DMS79 (cell line): ENCODE results near the gene RAB7A.

ENCODE experiments used
- DNase-seq: peaks from one replicate; lab custom pipeline; 2025; lab: John Stamatoyannopoulos, UW

The RAB7A gene

DNA sequence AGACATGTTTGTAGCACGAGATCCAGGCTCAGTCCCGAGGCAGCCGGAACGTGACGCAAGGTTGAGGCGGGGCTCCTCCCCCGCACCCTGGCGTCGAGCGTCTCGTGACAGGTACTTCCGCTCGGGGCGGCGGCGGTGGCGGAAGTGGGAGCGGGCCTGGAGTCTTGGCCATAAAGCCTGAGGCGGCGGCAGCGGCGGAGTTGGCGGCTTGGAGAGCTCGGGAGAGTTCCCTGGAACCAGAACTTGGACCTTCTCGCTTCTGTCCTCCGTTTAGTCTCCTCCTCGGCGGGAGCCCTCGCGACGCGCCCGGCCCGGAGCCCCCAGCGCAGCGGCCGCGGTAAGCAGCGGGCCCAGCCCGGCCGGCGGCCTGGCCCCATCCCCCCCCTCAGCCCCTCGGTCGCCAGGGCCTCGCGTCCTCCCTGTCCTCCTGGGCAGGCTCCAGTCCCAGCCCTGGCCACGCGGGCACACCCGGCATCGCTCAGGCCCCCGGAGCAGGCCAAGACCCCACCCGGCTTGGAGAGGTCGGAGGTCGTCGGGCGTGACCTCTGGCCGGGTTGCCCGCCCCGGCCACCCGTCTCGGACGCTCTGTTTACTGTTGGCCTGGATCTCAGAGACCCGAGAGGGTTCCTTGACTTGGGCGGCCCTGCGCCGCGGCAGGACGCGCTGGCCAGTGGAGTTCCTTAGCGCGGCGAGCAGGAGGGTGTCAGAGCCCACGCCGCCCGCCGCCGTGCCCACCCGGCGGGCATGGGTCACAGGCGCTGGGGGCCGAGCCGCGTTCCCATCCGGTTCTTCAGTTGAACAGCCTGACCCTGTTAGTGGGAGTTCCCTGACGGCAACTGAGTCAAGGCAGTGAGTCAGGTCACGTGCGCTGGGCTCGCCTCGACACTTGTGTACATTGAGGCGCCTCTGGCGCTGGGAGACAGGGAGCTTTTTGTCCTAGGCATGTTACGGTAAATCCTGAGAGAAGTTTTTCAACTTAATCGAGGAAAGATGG, at the start of gene RAB7A:
Gene RAB7A (plus strand): TSS at position 161 of the 994 bp plus-strand sequence. CDS start 69,185 bp downstream, outside the sequence.
- peak; percentile 96 for DNase-seq

DNA sequence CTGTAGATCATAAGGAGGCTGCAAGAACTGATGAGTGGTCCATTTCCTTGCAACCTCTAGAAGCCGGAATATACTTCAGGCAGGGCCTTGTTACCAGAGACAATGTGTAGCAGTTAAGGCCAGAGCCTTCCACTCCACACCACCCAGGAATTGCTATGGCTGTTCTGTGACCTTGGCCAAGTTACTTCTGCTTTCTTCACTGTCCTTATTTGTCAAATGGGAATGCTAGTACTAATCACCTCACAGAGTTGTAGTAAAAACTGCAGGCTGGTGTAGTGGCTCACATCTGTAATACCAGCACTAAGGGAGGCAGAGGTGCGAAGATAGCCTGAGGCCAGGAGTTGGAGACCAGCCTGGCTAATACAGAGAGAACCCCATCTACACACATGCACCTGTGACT, 46.6 kb upstream of the RAB7A start:
- DNase-seq, result no peak

DNA sequence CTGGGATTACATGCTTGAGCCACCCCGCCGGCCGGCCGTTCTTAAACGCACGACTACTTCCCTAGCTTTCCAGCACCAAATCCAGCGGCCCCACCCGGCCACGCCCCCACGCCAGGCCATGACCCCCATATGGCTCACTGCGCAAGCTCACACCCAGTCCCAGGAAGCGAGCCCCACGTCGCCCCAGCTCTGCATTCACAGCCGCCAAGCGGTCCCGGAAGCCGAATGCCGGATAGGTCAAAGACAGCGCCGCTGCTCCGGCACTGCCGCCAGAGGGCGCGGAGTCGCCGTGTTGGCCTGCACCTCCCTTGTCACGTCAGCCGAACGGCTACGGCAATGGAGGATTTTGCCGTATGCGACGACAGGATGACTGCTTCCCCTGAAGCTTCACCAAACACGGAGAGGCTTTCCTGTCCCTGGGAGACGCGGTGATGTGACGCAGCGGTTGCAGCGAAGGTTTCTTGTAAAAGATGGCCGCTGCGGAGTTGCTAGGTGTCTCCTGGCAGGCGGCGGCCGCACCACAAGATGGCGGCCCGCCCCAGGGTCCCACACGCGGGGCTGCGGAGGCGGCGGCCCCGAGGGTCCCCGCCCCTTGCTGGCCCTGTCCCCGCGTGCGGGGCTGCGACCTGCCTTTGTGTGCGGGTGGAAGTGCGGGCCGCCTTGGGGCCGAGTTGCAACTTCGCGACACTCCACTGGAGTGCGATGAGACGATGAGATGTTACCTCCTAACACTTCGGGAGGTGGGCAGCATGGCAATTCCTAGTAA, 45.2 kb upstream of the RAB7A start:
- DNase-seq, result peak; percentile 99

DNA sequence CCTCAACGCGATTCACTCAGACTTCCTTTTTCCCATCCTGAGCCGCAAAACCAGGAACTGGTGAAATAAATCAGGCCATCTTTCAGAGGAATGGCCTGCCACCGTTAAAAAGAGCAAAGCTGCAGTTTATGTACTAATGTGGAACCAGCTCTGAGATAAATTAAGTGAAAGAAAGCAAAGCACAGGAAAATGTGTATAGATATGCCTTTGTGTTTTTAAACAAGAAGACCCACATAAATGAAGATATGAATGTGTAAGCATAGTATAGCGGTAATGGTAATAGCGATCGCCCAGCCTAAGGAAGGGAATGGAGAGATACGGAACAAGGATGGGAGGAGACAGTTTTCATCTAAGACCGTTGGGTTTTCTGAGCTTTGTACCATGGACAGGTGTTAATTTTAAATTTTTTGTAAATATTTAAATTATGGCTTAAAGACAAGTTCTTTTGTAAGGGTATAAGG, 44.6 kb upstream of the RAB7A start:
- no peak for DNase-seq

DNA sequence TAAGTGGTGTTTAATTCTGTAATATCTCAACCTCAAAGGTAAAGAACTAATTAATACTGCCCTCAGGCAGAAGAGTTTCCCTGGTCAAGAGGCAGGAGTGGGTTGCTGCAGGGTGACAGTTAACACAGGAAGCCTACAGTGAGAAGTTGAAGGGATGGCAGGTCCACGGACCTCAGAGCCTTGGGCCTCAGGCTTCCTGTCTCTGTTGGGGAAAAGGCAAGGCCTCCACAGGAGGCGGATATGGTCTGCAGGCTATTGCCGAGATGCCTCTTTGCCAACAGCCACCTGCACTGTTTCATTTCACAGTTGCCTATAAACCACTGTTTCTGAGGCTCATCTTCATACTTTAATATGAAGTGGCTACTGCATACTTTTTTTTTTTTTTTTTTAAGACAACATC, 42.0 kb upstream of the RAB7A start:
- DNase-seq, result no peak

DNA sequence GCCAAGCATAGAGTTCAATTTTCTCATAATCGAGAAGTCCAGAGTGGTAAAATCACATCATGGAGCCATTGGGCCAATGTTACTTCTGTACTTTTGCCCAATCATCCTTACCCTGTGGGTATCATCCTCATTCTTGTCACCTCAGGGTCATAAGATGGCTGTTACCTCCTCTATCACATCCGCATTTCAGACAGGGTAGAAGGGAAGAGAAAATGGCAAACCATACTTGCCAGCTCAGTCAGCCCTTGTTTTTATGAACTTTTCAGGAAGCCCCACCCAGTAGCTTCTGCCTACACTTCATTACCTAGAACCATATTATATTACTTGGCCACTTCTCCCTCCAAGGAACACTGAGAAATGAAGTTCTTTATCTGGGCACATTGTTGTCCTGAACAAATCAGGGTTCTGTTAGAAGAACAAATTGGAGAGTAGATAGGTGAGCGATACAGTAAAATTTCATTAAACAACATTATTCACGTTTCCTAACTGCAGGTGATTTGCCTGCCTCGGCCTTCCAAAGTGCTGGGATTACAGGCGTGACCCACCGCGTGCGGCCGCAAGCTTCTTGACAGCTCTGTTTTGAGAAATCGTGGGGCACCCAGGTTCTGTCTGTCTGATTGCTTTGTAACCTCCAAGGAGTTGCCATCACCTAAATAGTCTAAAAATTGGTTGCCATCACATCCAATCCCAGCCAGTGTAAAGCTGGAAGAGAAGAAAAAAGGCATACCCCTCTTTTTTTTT, 40.8 kb upstream of the RAB7A start:
- DNase-seq, result no peak

DNA sequence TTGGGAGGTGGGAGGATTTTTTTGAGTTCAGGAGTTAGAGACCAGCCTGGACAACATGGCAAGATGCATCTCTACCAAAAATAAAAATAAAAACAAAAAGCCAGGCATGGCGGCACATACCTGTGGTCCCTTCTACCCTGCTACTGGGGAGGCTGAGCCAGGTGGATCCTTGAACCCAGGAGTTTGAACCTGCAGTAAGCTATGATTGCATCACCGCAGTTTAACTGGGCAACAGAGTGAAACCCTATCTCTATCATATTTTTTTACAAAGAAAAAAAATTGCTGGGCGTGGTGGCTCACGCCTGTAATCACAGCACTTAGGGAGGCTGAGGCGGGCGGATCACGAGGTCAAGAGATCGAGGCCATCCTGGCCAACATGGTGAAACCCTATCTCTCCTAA, 39.5 kb upstream of the RAB7A start:
- DNase-seq, result no peak

DNA sequence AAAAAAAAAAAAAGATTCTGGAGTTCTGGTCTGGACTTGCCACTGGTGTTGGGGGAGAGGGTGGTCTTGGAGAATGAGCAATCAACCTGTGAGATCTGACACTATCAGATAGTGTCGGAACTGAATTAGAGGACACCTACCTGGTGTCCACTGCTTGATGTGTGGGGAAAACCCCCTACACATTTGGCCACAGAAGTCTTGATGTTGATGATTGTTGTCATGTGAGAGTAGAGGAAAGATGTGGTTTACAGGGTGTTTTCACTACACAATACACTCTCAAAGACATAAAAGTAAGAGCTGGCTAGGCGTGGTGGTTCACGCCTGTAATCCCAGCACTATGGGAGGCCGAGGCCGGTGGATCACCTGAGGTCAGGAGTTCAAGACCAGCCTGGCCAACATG, 36.9 kb upstream of the RAB7A start:
- no peak for DNase-seq

DNA sequence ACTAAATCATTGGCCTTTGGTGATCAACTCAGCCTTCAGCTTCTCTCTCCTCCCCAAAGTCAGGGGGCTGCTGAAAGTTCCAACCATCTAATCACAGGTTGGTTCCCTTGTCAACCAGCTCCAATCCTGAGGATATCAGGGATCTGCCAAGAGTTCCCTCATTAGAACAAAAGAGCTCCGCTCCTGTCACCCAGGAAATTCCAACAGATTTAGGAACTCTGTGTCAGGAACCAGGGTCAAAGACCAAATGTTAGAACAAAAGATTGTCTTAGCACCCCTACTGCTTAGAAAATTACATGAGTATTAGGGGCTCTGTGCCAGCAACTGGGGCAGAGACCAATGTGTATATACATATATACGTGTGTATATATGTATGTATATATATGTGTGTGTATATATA, 32.3 kb upstream of the RAB7A start:
- DNase-seq, result no peak

DNA sequence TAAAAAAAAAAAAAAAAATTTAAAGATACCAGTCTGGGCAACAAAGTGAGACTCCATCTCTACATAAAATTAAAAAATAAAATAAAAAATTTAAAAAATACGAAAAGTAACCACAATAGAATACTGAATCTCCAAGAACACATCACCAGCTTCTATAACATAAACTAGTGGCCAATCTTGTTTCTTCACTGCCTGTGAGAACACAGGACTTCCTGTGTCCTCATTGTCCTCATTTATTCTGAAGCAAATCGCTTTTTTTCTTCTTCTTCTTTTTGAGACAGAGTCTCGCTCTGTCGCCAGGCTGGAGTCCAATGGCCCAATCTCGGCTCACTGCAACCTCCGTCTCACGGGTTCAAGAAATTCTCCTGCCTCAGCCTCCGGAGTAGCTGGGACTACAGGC, 28.6 kb upstream of the RAB7A start:
- no peak for DNase-seq

DNA sequence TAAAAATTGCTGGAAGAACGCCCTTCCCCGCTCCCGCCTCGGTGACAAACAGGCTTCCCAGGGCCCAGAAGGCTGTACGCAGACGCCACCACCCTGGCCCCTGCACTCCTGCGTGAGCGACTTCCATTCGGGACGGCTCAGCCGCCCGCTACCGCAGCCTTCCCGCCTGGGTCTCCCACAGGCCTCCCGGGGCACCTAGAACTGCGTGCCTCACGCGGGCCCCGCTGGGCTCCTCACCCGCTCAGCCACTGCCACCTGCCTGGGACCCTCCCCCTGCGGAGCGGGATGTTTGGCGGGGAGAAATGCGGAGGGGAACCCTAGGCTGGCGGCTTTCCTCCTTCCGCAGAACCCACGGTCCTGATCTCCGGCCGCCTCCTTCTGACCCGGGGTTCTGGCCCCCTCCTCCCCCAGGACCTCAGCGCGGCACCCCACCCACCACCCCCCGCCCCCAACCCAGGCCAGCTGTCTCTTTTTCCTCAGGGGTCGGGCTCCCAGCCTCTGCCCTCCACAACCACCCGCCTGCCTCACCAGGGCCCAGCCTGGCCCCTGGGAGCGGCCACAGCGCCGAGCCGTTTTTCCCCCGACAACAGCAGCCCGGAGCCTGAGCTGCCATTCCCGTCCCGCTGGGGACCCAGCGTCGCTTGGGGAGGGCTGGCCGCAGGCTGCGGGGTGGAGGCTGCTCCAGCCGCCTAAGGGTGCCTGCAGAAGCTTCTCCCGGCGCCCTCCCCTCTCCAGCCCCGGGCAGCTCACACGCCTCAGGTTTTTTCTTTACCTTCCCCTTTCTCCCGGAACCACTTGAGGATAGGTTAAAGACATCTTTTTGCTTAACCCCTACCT, 27.6 kb upstream of the RAB7A start:
- DNase-seq, result peak; percentile 33

DNA sequence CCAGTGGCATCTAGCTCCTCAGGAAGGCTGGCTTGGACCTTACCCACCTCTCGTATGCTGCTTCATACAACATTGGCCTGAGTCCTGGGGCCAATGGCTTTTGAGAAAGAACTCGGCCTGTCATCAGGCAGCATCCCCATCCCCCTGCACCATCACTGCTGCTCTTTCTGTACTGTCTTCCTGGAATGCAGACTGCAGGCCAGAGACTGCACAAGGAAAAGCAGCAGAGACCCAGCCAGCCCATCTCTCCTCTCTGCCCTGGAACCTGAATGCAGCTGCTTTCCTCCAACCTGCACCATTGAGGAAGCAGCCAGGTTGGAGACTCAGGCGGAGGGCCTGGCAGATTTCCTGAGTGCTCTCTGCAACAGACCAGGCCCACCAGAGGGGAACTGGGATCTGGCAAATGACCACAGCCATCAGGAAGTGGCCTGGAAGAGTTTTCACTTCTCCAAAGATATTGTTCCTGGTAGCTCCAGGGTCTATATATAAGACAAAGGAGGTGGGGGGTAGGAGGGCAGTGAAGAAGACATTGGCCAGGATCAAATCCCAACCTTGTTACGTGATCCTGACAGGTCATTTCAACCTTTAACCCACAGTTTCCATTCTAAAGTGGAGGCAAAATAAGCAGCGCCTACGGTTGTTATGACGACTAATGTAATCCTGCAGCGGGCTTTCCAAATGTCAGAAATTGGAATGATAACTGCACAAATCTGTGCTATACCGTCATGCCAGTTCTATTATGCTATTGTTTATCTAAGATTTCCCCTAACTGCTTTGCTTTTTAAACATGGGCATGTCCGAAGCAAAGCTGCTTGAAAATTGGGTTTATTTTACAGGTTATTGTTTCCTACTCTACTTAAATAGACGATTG, 24.4 kb upstream of the RAB7A start:
- DNase-seq, result no peak

DNA sequence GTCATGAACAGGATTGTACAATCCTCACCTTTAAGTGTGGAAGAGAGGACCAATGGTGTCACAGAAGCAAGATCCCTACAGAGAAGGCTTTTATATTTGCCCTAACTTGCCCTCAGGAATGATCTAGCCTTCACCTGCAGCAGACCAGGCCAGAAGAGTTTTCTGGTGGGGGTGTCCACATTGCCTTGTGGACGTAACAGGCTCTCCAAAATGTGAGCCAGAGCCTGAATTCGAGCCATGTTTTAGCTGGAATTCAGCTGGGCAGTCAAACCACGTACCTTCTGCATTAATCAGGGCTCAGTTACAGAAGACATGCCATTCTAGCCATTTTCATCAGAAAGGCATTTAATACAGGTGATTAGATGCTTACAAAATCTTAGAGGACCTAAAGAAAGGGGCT, 23.6 kb upstream of the RAB7A start:
- no peak for DNase-seq

DNA sequence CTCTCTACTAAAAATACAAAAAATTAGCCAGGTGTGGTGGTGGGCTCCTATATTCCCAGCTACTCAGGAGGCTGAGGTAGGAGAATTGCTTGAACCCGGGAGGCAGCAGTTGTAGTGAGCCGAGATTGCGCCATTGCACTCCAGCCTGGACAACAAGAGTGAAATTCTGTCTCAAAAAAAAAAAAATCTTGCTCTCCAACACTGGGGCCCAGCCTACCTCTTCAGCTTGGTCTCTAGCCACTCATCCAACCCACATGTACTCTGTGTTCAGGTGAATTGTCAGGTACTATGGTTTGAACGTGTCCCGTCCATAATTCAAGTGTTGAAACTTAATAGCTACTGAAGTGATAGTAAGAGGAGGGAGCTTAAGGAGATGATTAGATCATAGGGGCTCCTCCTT, 22.4 kb upstream of the RAB7A start:
- DNase-seq, result peak; percentile 51

DNA sequence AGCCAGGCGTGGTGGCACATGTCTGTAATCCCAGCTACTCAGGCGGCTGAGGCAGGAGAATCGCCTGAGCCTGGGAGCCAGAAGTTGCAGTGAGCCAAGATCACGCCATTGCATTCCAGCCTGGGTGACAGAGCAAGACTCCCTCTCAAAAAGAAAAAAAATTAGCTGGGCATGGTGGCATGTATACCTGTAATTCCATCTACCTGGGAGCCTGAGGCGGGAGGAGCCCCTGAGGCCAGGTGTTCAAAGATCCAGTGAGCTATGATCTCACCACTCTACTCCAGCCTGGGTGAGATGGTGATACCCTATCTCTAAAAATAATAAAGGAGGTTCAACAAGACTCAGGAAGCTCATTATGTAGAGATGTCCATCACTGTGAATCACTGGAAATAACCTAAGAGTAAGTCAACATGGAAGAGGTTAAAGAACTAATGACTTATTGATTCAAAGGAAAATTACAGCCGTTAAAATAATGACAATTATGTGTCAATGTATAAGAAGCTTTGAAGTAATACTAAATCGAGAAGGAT, 19.8 kb upstream of the RAB7A start:
- DNase-seq, result no peak

DNA sequence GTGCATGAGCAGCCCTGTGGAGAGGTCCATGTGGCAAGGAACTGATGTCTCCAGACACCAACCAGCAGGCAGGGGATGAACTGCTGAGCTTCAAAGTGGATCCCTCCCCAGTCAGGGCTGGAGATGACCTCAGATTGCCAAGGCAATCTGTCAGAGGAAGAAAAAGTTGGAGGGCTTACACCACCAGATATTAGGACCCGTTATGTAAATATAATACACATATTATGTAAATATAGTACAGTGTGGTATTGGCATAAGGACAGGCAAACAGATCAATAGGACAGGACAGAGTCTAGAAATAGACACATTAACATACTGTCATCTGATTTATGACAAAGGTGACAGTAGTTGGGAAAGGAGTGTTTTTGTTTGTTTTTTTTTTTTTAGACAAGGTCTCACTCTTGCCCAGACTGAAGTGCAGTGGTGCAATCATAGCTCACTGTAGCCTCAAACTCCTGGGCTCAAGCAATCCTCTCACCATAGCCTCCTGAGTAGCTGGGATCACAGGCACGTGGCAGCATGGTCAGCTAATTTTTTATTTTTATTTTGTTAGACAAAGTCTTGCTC, 18.0 kb upstream of the RAB7A start:
- no peak for DNase-seq

DNA sequence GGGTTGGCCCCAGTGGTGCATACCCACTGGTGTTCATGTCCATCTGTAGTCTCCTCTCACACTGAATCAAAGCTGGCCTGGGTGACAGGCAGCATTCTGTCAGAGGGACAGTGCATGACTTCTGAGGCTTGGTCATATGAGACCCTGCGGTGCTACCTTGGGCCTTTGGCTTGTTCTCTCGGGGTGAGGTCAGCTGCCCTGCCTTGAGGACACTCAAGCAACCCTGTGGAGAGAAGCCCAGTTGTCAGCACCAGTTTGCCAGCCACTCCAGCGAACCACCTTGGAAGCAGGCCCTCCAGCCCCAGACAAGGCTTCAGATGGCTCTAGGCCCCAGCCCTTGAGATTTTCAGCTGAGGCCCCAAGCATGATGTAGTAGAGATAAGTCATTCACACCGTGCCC, 16.9 kb upstream of the RAB7A start:
- no peak for DNase-seq

DNA sequence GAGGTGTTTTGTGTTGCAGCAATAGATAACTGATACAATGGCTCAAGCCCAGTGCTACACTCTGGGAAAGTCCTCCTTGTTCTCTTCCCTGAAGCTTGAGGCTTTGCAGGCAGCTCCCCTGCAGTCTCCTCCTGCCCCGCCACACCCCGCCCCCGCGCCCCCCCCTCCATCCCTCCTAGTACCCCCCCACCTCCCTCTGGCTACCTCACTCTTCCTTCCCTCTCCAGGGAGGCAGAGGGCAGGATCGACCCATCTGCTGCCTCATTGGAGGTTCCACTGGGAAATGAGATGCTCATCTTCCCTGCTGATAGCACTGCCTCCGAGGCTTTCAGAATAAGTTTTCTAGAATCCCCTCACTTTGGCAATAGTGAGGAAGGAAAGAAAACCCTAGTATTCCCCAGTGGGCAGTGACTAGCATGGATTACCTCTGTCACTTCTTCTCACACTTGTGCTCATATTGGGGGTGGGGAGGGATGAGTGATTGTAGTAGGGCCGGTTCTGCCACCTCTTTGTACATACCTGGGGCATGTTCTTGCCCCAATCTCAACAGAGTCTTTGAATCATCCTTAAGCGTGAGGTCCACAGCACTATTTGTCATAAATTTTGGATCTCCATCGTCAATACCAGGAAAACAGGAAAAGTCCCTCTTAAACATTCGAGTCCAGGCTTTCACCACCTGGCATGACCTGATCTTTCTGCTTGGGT, 16.3 kb upstream of the RAB7A start:
- DNase-seq, result no peak

DNA sequence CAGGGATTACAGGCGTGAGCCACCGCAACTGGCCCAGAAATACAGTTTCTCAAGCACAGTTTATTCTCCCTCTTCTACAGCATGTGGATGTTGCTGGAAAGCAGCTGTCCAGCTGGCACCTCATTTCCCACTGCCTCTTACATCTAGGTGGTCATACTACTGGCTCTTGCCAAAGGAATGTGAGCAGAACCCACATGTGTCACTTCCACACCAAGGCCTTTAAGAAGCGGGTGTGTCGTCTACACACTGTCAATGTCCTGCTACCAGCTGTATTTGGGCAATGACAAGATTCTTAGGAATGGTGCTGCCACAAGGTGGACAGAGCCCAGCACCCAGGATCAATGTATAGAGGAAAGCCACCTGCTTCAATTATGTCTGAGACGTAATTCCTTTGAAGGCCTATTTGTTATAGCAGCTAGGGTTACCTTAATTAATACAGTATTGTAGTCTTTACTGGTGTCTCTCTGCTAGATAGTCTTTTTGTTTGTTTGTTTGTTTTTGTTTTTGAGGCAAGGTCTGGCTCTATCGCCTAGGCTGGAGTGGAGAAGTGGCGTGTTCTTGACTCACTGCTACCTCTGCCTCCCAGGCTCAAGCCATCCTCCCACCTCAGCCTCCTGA, 15.1 kb upstream of the RAB7A start:
- DNase-seq, result no peak
